Lower leg skin (tissue), 4 donors: Measurements from ENCODE around the gene NMNAT2. TPM values are rescaled to one million over a fixed set of nuclear protein-coding genes. Genes with fewer than 3 reads are reported as not detected.

ENCODE experiments used
- DNase-seq, 2 donors: peaks; one replicate each; pipeline ENCODE4 v3.0.0-alpha.2; 2019; ENCODE audit warnings: low spot score in 2 of 2
- H3K4me3 ChIP-seq: fragments of 200-600 bp; sonication (generic); 2 replicates; pipeline ENCODE4 v1.5.1; 2017; ENCODE audit warnings: mild to moderate bottlenecking, low read depth; ENCODE audit not compliant: poor library complexity, severe bottlenecking
- POLR2A ChIP-seq, 2 donors: fragments of 450-650 bp; IDR thresholded peaks; one replicate each; pipeline ENCODE4 v1.6.1; 2016 to 2017; ENCODE audit warnings: antibody characterized with exemption in 2 of 2, mild to moderate bottlenecking in 1 of 2, moderate library complexity in 1 of 2
- WGBS, 2 donors: methylation state at CpG; one replicate each; pipeline ENCODE4 v1.1.5; 2018; 5-methylcytosine and 5-hydroxymethylcytosine counted together
- intact Hi-C: fragments of 100-400 bp; cut with DNase I; formaldehyde crosslinking; loops from one replicate; pipeline ENCODE4 v1.15.0; 2023; ENCODE audit warnings: low total_unique reads
- total RNA-seq, 4 donors: library from RNA; depleted of rRNA; stranded (reverse); fragments of >200 nt; gene quantifications; one replicate each; pipeline ENCODE4 v1.1.0, GENCODE V29; 2016
- TF ChIP-seq, protein P1 (sequence below), 3 donors: fragments of 450-650 bp; IDR thresholded peaks; one replicate each; pipeline ENCODE4 v1.5.1; 2016; ENCODE audit warnings: antibody characterized with exemption in 3 of 3, mild to moderate bottlenecking in 3 of 3, moderate library complexity in 2 of 3

NMNAT2 gene
- total RNA-seq, 4 donors from 2014 or later, result 0.23 to 0.34 (median 0.34) TPM; not detected in 1

DNA sequence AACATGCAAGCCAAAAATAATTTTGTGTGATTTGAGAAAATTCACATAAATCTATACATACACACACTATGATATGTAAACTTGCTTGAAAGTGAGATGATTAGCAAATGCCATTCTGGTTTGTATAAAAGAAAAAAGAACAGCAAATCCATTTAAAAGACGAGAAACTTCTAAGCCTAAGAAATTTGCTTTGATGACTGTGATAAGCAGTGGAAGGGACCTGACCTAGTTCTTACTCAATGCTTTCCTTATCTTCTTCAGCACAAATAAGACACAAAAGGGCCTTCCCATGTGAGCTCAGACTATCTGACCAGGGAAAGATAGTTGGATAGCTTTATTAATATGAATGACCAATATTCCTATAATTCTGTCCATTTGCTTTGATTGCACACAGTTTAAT lies 25.3 kb upstream of the NMNAT2 start:
- intact Hi-C loops, result no loop called here
- H3K4me3 ChIP-seq, result no peak overlapping the region
- 66 to 79% methylated on average over 1 of the region's 1 CpG for WGBS, 2 donors
- no peak for DNase-seq
- TF ChIP-seq, protein P1, sequence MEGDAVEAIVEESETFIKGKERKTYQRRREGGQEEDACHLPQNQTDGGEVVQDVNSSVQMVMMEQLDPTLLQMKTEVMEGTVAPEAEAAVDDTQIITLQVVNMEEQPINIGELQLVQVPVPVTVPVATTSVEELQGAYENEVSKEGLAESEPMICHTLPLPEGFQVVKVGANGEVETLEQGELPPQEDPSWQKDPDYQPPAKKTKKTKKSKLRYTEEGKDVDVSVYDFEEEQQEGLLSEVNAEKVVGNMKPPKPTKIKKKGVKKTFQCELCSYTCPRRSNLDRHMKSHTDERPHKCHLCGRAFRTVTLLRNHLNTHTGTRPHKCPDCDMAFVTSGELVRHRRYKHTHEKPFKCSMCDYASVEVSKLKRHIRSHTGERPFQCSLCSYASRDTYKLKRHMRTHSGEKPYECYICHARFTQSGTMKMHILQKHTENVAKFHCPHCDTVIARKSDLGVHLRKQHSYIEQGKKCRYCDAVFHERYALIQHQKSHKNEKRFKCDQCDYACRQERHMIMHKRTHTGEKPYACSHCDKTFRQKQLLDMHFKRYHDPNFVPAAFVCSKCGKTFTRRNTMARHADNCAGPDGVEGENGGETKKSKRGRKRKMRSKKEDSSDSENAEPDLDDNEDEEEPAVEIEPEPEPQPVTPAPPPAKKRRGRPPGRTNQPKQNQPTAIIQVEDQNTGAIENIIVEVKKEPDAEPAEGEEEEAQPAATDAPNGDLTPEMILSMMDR (IDR thresholded peaks at IDR 0.05), result no peak
- TF ChIP-seq POLR2A (IDR thresholded peaks at IDR 0.05), result no peak

- H3K4me3 ChIP-seq, result no peak overlapping the region
- no peak for DNase-seq
- no peak for TF ChIP-seq POLR2A (IDR thresholded peaks at IDR 0.05)
- TF ChIP-seq, protein P1 (IDR thresholded peaks at IDR 0.05), result no peak
- WGBS, 2 donors, result 82 to 91% methylated on average over 2 of the region's 2 CpGs
- intact Hi-C loops, result no loop called here
Measured at GRCh38 chr1:183443011-183443410, 24.8 kb upstream of the NMNAT2 start.

GRCh38 chr1:183438060-183438459 lies 19.9 kb upstream of the NMNAT2 start:
- intact Hi-C loops, result no loop called here
- 74 to 80% methylated on average over 2 of the region's 2 CpGs for WGBS, 2 donors

DNA sequence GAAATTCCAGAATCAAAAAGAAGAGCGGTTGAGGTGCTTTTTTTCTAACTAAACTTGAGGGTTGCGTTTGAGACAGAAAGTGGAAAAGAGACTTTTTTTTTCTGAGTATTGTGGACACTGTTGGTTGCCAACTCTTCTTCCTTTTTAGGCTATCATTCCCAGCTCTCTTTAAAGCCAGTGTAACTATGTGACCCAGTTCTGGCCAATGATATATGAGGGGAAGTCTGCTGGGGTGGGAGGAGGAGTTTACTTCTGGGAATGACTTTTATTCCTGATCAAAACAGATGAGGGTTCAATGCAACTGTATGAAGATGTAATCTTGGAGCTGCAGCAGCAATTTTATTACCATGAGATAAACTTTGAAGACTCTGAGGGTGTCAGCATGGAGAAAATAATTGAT lies 17.3 kb upstream of the NMNAT2 start:
- no peak for DNase-seq
- H3K4me3 ChIP-seq, result no peak overlapping the region
- TF ChIP-seq, protein P1 (IDR thresholded peaks at IDR 0.05), result no peak
- TF ChIP-seq POLR2A (IDR thresholded peaks at IDR 0.05), result no peak
- intact Hi-C loops, result no loop called here
- 81 to 82% methylated on average over 2 of the region's 2 CpGs for WGBS, 2 donors

More at GRCh38 chr1:183438060-183438459, 19.9 kb upstream of the NMNAT2 start:
- TF ChIP-seq, protein P1 (IDR thresholded peaks at IDR 0.05), result no peak
- TF ChIP-seq POLR2A (IDR thresholded peaks at IDR 0.05), result no peak
- H3K4me3 ChIP-seq, result no peak overlapping the region
- DNase-seq, result no peak

GRCh38 chr1:183433703-183434102 lies 15.5 kb upstream of the NMNAT2 start:
- intact Hi-C loops, result no loop called here
- WGBS, 2 donors, result 17 to 55% methylated on average over 1 of the region's 1 CpG
- no peak for DNase-seq
- no peak overlapping the region for H3K4me3 ChIP-seq
- TF ChIP-seq POLR2A (IDR thresholded peaks at IDR 0.05), result no peak
- TF ChIP-seq, protein P1 (IDR thresholded peaks at IDR 0.05), result no peak

DNA sequence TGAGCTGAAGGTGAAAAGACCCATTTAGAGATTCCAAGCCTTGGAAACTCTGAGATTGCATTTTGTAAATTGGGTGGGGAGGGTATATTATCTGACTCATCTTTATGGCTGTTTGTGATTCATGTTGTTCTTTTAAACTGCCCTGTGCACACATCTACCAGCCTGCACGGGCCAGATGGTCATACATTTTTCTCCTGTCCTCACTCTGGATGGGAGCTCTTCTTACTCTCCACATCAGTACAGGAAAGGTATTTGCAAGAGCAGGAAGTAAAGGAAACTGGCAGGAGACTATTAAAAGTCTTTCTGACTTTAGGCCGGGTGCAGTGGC lies 14.3 kb upstream of the NMNAT2 start:
- no peak for DNase-seq
- intact Hi-C loops, result no loop called here

More for the DNA sequence above, 14.3 kb upstream of the NMNAT2 start:
- WGBS, 2 donors, result 55 to 59% methylated on average over 2 of the region's 2 CpGs
- H3K4me3 ChIP-seq, result no peak overlapping the region
- TF ChIP-seq POLR2A (IDR thresholded peaks at IDR 0.05), result no peak
- TF ChIP-seq, protein P1 (IDR thresholded peaks at IDR 0.05), result no peak
